Measurements from ENCODE around the gene TSPAN9. TPM values are rescaled to one million over a fixed set of nuclear protein-coding genes. Genes with fewer than 3 reads are reported as not detected.
A peak's percentile ranks its signal among the peaks of the same experiment; 100 is the strongest.

Gene TSPAN9
- total RNA-seq, 1 donor from 2014 or later, result 40.9 TPM

- no peak for FAIRE-seq
- Histone ChIP-seq H3K4me3 (ENCODE audit: insufficient read depth, low read depth, low read length) (no peak overlapping the region), H3K9ac (ENCODE audit: low read length) (no peak overlapping the region), H3K27ac (ENCODE audit: low read depth, low read length) (no peak overlapping the region), H3K79me2 (ENCODE audit: insufficient read depth, low read length) (peaks cover 46% of the 10 kb centered on the region), H4K20me1 (ENCODE audit: insufficient read depth, low read length) (peaks cover 29% of the 10 kb centered on the region), H3K27me3 (ENCODE audit: insufficient read depth, low read length) (no peaks in the 10 kb centered on the region), H2AFZ (ENCODE audit: low read depth, low read length) (no peak overlapping the region), H3K9me3 (ENCODE audit: insufficient read depth, low read depth, low read length) (no peaks in the 10 kb centered on the region), H3K4me2 (ENCODE audit: low read length) (no peak overlapping the region), H3K36me3 (ENCODE audit: insufficient read depth, low read length) (no peaks in the 10 kb centered on the region), H3K4me1 (ENCODE audit: insufficient read depth, low read length) (peaks cover 41% of the 10 kb centered on the region)
- Mint-ChIP-seq H3K27ac (ENCODE audit: unreplicated experiment) (no peak overlapping the region), H3K27me3 (ENCODE audit: low read depth, unreplicated experiment) (no peaks in the 10 kb centered on the region), H3K4me3 (ENCODE audit: unreplicated experiment) (peak overlapping the region; percentile 23), H3K9me3 (ENCODE audit: unreplicated experiment) (peaks cover 3% of the 10 kb centered on the region), H3K4me1 (ENCODE audit: low read depth, unreplicated experiment) (peaks cover 47% of the 10 kb centered on the region), H3K36me3 (ENCODE audit: low read depth, unreplicated experiment) (peaks cover 11% of the 10 kb centered on the region)
- DNase-seq (ENCODE audit: low read depth), result no peak
- TF ChIP-seq CTCF (IDR thresholded peaks at IDR 0.05; ENCODE audit: insufficient read depth, low read depth, low read length) (no peak), EZH2 (IDR thresholded peaks at IDR 0.05; ENCODE audit: insufficient read depth, low read length) (no peak)
Observed at GRCh38 chr12:3103806-3104205, 26.6 kb downstream of the TSPAN9 start.

- H3K9ac ChIP-seq (ENCODE audit: low read length), result peak overlapping the region; percentile 62
- H3K4me3 Mint-ChIP-seq (ENCODE audit: unreplicated experiment), result no peak overlapping the region
- H3K4me1 Mint-ChIP-seq (ENCODE audit: low read depth, unreplicated experiment), result peaks cover 43% of the 10 kb centered on the region
- no peaks in the 10 kb centered on the region for H3K9me3 ChIP-seq (ENCODE audit: insufficient read depth, low read depth, low read length)
- no peak for FAIRE-seq
- TF ChIP-seq CTCF (IDR thresholded peaks at IDR 0.05; ENCODE audit: insufficient read depth, low read depth, low read length) (no peak), EZH2 (IDR thresholded peaks at IDR 0.05; ENCODE audit: insufficient read depth, low read length) (no peak)
- H3K4me2 ChIP-seq (ENCODE audit: low read length), result no peak overlapping the region
- H3K4me1 ChIP-seq (ENCODE audit: insufficient read depth, low read length), result peaks cover 41% of the 10 kb centered on the region
- H4K20me1 ChIP-seq (ENCODE audit: insufficient read depth, low read length), result peaks cover 12% of the 10 kb centered on the region
- H3K79me2 ChIP-seq (ENCODE audit: insufficient read depth, low read length), result peaks cover 33% of the 10 kb centered on the region
- no peak overlapping the region for H3K4me3 ChIP-seq (ENCODE audit: insufficient read depth, low read depth, low read length)
- no peaks in the 10 kb centered on the region for H3K9me3 Mint-ChIP-seq (ENCODE audit: unreplicated experiment)
- DNase-seq (ENCODE audit: low read depth), result no peak
- no peaks in the 10 kb centered on the region for H3K27me3 ChIP-seq (ENCODE audit: insufficient read depth, low read length)
- peaks cover 7% of the 10 kb centered on the region for H3K36me3 Mint-ChIP-seq (ENCODE audit: low read depth, unreplicated experiment)
- H3K27ac ChIP-seq (ENCODE audit: low read depth, low read length), result no peak overlapping the region
- no peaks in the 10 kb centered on the region for H3K36me3 ChIP-seq (ENCODE audit: insufficient read depth, low read length)
- no peaks in the 10 kb centered on the region for H3K27me3 Mint-ChIP-seq (ENCODE audit: low read depth, unreplicated experiment)
- H3K27ac Mint-ChIP-seq (ENCODE audit: unreplicated experiment), result no peak overlapping the region
- H2AFZ ChIP-seq (ENCODE audit: low read depth, low read length), result no peak overlapping the region
Observed at GRCh38 chr12:3105690-3106479, 28.7 kb downstream of the TSPAN9 start.

GRCh38 chr12:3106579-3106978, 29.4 kb downstream of the TSPAN9 start:
- H3K79me2 ChIP-seq (ENCODE audit: insufficient read depth, low read length), result peaks cover 31% of the 10 kb centered on the region
- no peaks in the 10 kb centered on the region for H3K36me3 ChIP-seq (ENCODE audit: insufficient read depth, low read length)
- FAIRE-seq (no peak), DNase-seq (ENCODE audit: low read depth) (no peak)
- peaks cover 5% of the 10 kb centered on the region for H4K20me1 ChIP-seq (ENCODE audit: insufficient read depth, low read length)
- no peak overlapping the region for H2AFZ ChIP-seq (ENCODE audit: low read depth, low read length)
- Mint-ChIP-seq H3K36me3 (ENCODE audit: low read depth, unreplicated experiment) (peaks cover 7% of the 10 kb centered on the region), H3K27ac (ENCODE audit: unreplicated experiment) (peak overlapping the region; percentile 66), H3K4me3 (ENCODE audit: unreplicated experiment) (no peak overlapping the region), H3K27me3 (ENCODE audit: low read depth, unreplicated experiment) (no peaks in the 10 kb centered on the region), H3K4me1 (ENCODE audit: low read depth, unreplicated experiment) (peaks cover 40% of the 10 kb centered on the region), H3K9me3 (ENCODE audit: unreplicated experiment) (no peaks in the 10 kb centered on the region)
- TF ChIP-seq CTCF (IDR thresholded peaks at IDR 0.05; ENCODE audit: insufficient read depth, low read depth, low read length), result no peak
- TF ChIP-seq EZH2 (IDR thresholded peaks at IDR 0.05; ENCODE audit: insufficient read depth, low read length), result no peak
- peak overlapping the region; percentile 71 for H3K4me2 ChIP-seq (ENCODE audit: low read length)
- no peaks in the 10 kb centered on the region for H3K27me3 ChIP-seq (ENCODE audit: insufficient read depth, low read length)
- peak overlapping the region; percentile 87 for H3K27ac ChIP-seq (ENCODE audit: low read depth, low read length)
- H3K4me1 ChIP-seq (ENCODE audit: insufficient read depth, low read length), result peaks cover 36% of the 10 kb centered on the region
- H3K4me3 ChIP-seq (ENCODE audit: insufficient read depth, low read depth, low read length), result peak overlapping the region; percentile 15
- H3K9ac ChIP-seq (ENCODE audit: low read length), result peak overlapping the region; percentile 65
- no peaks in the 10 kb centered on the region for H3K9me3 ChIP-seq (ENCODE audit: insufficient read depth, low read depth, low read length)
